ENCODE results near the gene HSPBAP1. TPM values are rescaled to one million over a fixed set of nuclear protein-coding genes. Genes with fewer than 3 reads are reported as not detected.

Gene HSPBAP1
- total RNA-seq, 6 donors from 2014 or later, result 6.8 to 36.4 (median 13.9) TPM

DNA sequence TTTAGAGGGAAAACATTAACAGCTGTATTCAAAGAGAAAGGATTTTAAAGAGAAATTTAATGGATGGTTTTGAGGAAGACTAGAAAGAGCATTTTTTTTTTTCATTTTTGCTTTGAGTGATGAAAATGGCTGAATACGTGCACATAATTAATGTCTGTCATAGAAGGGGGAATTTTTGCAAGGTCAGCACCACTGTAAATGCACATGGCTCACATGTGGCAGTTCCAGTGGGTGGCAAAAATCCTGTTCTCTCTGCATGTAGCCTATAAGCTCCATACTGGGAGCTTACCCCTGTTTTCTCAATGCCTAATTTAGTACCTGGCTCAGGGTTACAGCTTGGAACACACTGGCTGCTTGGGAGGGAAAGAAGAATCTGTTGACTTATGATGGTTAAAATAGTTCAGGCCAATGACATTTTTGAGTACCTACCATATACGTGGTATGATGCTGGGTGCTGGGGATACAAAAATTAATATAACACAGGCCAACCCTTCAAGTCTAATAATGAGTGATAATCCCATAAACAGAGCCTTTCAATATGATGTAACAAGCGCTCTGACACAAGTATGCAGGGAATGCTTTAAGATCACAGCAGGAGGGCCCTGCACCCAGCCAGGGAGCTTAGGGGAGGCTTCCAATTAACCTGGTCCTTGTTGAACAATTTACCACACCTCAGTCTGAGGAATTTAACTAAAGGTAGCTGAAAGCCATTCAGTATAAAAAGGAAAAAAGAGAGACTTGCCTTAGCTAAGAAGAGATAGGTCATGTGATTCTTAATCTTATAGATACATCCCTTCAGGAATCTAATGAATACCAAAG lies 33.0 kb downstream of the HSPBAP1 start:
- ATAC-seq (ENCODE audit: low FRiP score in 2 of 2) (peak in 1 of 2 donors; percentile 67), DNase-seq (no peak)
- Histone ChIP-seq H3K4me1 (peaks cover 4 to 19% (median 10%) of the 10 kb centered on the region in 4 donors), H3K27ac (peak overlapping the region in 1 of 4 donors; percentile 36), H3K4me3 (no peak overlapping the region), H3K27me3 (no peaks in the 10 kb centered on the region), H3K9me3 (no peaks in the 10 kb centered on the region), H3K36me3 (no peaks in the 10 kb centered on the region)
- 72 to 81% methylated on average over 3 of the region's 3 CpGs for WGBS, 2 donors
- no peak for TF ChIP-seq POLR2AphosphoS5 (IDR thresholded peaks at IDR 0.05)
- TF ChIP-seq EP300 (IDR thresholded peaks at IDR 0.05), result no peak
- TF ChIP-seq POLR2A (IDR thresholded peaks at IDR 0.05), result no peak
- TF ChIP-seq, protein P1, sequence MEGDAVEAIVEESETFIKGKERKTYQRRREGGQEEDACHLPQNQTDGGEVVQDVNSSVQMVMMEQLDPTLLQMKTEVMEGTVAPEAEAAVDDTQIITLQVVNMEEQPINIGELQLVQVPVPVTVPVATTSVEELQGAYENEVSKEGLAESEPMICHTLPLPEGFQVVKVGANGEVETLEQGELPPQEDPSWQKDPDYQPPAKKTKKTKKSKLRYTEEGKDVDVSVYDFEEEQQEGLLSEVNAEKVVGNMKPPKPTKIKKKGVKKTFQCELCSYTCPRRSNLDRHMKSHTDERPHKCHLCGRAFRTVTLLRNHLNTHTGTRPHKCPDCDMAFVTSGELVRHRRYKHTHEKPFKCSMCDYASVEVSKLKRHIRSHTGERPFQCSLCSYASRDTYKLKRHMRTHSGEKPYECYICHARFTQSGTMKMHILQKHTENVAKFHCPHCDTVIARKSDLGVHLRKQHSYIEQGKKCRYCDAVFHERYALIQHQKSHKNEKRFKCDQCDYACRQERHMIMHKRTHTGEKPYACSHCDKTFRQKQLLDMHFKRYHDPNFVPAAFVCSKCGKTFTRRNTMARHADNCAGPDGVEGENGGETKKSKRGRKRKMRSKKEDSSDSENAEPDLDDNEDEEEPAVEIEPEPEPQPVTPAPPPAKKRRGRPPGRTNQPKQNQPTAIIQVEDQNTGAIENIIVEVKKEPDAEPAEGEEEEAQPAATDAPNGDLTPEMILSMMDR (IDR thresholded peaks at IDR 0.05), result no peak

DNA sequence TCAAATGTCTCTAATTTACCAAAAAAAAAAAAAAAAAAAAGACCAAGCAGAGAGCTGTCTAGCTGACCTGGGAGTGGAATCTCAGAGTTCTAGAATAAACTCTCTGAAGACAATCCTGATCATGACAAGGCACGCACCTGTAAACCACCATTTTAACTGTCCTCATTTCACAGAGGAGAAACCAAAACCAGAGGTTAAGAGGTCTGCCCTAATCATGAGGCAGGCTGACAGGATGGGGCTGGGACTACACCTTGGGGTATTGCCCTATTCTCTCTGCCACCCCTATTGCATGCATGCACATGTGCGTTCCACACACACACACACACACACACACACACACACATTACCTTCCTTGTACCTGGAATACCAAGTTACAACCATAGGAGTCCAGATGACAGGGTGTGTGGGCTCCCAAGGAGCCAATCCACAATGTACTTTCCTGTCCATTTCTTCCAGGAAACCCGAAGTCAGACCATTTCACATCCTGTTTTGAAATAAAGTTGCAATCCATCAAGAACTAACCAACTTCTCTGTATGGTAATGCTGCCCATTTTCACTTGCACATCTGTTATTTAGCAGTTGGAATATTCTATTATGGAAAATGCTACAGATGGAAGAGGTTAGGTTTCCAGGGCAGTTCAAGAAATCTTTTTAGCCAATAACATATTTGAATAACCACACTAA lies 34.6 kb downstream of the HSPBAP1 start:
- 59 to 65% methylated on average over 3 of the region's 3 CpGs for WGBS, 2 donors
- H3K36me3 ChIP-seq, result peaks cover 0 to 10% (median 2%) of the 10 kb centered on the region in 4 donors
- peak in 1 of 2 donors; percentile 68 for ATAC-seq (ENCODE audit: low FRiP score in 2 of 2)
- DNase-seq, result no peak
- TF ChIP-seq EP300 (IDR thresholded peaks at IDR 0.05), result no peak
- TF ChIP-seq, protein P1 (IDR thresholded peaks at IDR 0.05), result no peak
- TF ChIP-seq POLR2AphosphoS5 (IDR thresholded peaks at IDR 0.05), result no peak
- no peak for TF ChIP-seq POLR2A (IDR thresholded peaks at IDR 0.05)
- H3K27me3 ChIP-seq, result no peaks in the 10 kb centered on the region
- peak overlapping the region; percentile 13 to 50 (median 37) for H3K27ac ChIP-seq
- H3K4me1 ChIP-seq, result peaks cover 4 to 19% (median 10%) of the 10 kb centered on the region in 4 donors
- no peaks in the 10 kb centered on the region for H3K9me3 ChIP-seq
- H3K4me3 ChIP-seq, result no peak overlapping the region

DNA sequence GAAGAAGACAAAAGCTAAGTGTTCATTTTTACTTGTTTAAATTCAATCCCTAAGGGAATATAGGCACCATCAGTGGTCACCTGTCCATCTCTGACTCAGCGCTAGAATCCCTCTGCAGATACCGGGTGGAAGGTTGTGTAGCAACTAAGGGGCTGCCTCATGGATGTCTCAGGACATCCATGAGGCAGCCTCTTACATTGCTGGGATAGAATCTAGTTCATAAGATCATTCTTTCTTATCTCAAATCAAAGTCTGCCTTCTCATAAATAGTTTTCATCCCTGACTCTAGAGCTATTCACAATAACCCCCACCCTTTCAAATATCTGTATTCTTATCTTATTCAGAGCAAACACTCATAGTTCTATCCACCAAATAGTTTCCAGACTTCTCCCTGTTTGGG lies 38.1 kb downstream of the HSPBAP1 start:
- H3K27me3 ChIP-seq, result no peaks in the 10 kb centered on the region
- H3K36me3 ChIP-seq, result peaks cover 0 to 33% (median 10%) of the 10 kb centered on the region in 4 donors
- no peak for DNase-seq
- H3K27ac ChIP-seq, result no peak overlapping the region
- H3K4me3 ChIP-seq, result no peak overlapping the region
- H3K9me3 ChIP-seq, result no peaks in the 10 kb centered on the region
- no peak for TF ChIP-seq POLR2A (IDR thresholded peaks at IDR 0.05)
- no peak for TF ChIP-seq EP300 (IDR thresholded peaks at IDR 0.05)
- TF ChIP-seq POLR2AphosphoS5 (IDR thresholded peaks at IDR 0.05), result no peak
- TF ChIP-seq, protein P1 (IDR thresholded peaks at IDR 0.05), result no peak
- 83 to 84% methylated on average over 2 of the region's 2 CpGs for WGBS, 2 donors
- peaks cover 4 to 18% (median 8%) of the 10 kb centered on the region in 4 donors for H3K4me1 ChIP-seq
- no peak for ATAC-seq (ENCODE audit: low FRiP score in 2 of 2)

DNA sequence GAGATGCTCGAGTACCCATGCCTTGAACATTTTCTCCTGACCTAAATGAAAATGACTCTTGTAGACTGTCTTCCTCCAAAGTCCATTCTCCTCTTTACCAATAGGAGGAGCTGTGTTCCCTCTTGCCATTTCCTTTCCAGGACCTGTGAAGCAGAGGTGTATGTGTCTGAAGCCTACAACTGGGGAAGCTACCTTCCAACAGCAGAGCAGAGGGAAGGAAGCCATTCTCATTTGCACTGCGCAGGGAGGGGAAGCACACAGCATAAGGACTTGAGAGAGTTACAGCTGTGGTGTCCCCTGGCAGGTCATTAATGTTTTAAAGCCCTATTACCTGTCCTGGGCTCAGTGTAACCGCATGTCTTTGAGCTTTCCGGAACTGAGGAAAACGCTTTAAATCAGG lies 38.7 kb downstream of the HSPBAP1 start:
- 78 to 82% methylated on average over 5 of the region's 5 CpGs for WGBS, 2 donors
- Histone ChIP-seq H3K27me3 (no peaks in the 10 kb centered on the region), H3K9me3 (no peaks in the 10 kb centered on the region), H3K4me3 (no peak overlapping the region), H3K4me1 (peaks cover 2 to 12% (median 6%) of the 10 kb centered on the region in 4 donors), H3K36me3 (peaks cover 0 to 33% (median 10%) of the 10 kb centered on the region in 4 donors), H3K27ac (no peak overlapping the region)
- ATAC-seq (ENCODE audit: low FRiP score in 2 of 2) (peak in 1 of 2 donors; percentile 74), DNase-seq (no peak)
- TF ChIP-seq, protein P1 (IDR thresholded peaks at IDR 0.05), result peak; percentile 54 to 71 (median 63)
- no peak for TF ChIP-seq POLR2AphosphoS5 (IDR thresholded peaks at IDR 0.05)

Data from upper lobe of left lung (tissue), 6 donors.